Spinal cord (tissue), 10 donors: ENCODE results near the gene TARS1. TPM values are rescaled to one million over a fixed set of nuclear protein-coding genes. Genes with fewer than 3 reads are reported as not detected.
"Not testable (repeated sequence)": the region's sequence is repeated elsewhere in the genome, so short reads cannot be mapped to it uniquely, and the experiment has no call there.

Source experiments
- DNase-seq, 6 donors: peaks; one replicate each; pipeline versions ENCODE4 v3.0.0 to v3.0.0-alpha.2; 2013 to 2015; ENCODE audit warnings: low spot score in 6 of 6, low read depth in 4 of 6
- H3K27ac ChIP-seq: one replicate; pipeline ENCODE4 v1.5.1; 2013; ENCODE audit warnings: low read depth, low read length, control low read depth
- H3K27me3 ChIP-seq: one replicate; pipeline ENCODE4 v1.6.1; 2013; ENCODE audit warnings: low read length; ENCODE audit not compliant: control insufficient read depth, insufficient read depth
- H3K36me3 ChIP-seq: one replicate; pipeline ENCODE4 v1.6.1; 2013; ENCODE audit warnings: low read length; ENCODE audit not compliant: control insufficient read depth, insufficient read depth
- H3K4me1 ChIP-seq: one replicate; pipeline ENCODE4 v1.6.1; 2013; ENCODE audit warnings: low read length; ENCODE audit not compliant: control insufficient read depth, insufficient read depth
- H3K4me3 ChIP-seq: one replicate; pipeline ENCODE4 v1.5.1; 2013; ENCODE audit warnings: low read depth, low read length, control low read depth
- H3K9me3 ChIP-seq: one replicate; pipeline ENCODE4 v1.6.1; 2013; ENCODE audit warnings: low read length; ENCODE audit not compliant: control insufficient read depth, insufficient read depth
- WGBS: methylation state at CpG from one replicate; pipeline ENCODE4 v1.1.5; 2013; ENCODE audit warnings: missing lambda C conversion rate; ENCODE audit not compliant: insufficient coverage; 5-methylcytosine and 5-hydroxymethylcytosine counted together
- polyA plus RNA-seq, 2 donors: library from polyadenylated mRNA; unstranded; fragments of 120-200 nt; gene quantifications; one replicate each; pipeline ENCODE4 v1.2.1, GENCODE V29; 2013; ENCODE audit not compliant: insufficient read length in 2 of 2
- total RNA-seq, 2 donors: library from RNA; depleted of rRNA in 1 of 2; stranded (reverse); fragments of 120-200 nt in 1 of 2; fragments of >200 nt in 1 of 2; gene quantifications; one replicate each; pipeline versions ENCODE4 v1.2.3 to v1.2.4, GENCODE V29; 2013 to 2014
- donor health status: healthy.

TARS1 gene
- total and polyA plus RNA-seq, 4 donors: 83.9 to 117 (median 98.9) TPM

- WGBS: no CpG with 5 or more reads among the region's 4 CpGs
These were observed 60.5 kb downstream of the TARS1 start for GRCh38 chr5:33501260-33501659.

GRCh38 chr5:33501899-33502298 lies 61.1 kb downstream of the TARS1 start:
- H3K4me1 ChIP-seq: no peaks in the 10 kb centered on the region
- H3K36me3 ChIP-seq: no peaks in the 10 kb centered on the region
- DNase-seq: no peak
- no peak overlapping the region for H3K4me3 ChIP-seq
- WGBS: 92% methylated on average over 27 of the region's 27 CpGs
- no peaks in the 10 kb centered on the region for H3K9me3 ChIP-seq
- no peaks in the 10 kb centered on the region for H3K27me3 ChIP-seq
- H3K27ac ChIP-seq: no peak overlapping the region

More at GRCh38 chr5:33501260-33501659, 60.5 kb downstream of the TARS1 start:
- no peak overlapping the region for H3K27ac ChIP-seq
- H3K36me3 ChIP-seq: no peaks in the 10 kb centered on the region
- H3K9me3 ChIP-seq: no peaks in the 10 kb centered on the region
- H3K4me3 ChIP-seq: no peak overlapping the region
- no peak for DNase-seq
- H3K27me3 ChIP-seq: no peaks in the 10 kb centered on the region
- H3K4me1 ChIP-seq: no peaks in the 10 kb centered on the region

GRCh38 chr5:33504570-33504969 lies 63.8 kb downstream of the TARS1 start:
- H3K4me3 ChIP-seq: no peak overlapping the region
- no peak overlapping the region for H3K27ac ChIP-seq
- 100% methylated on average over 1 of the region's 3 CpGs for WGBS
- H3K4me1 ChIP-seq: no peaks in the 10 kb centered on the region
- H3K27me3 ChIP-seq: no peaks in the 10 kb centered on the region
- no peaks in the 10 kb centered on the region for H3K36me3 ChIP-seq
- H3K9me3 ChIP-seq: no peaks in the 10 kb centered on the region
- no peak for DNase-seq

- Histone ChIP-seq H3K27me3 (no peaks in the 10 kb centered on the region), H3K36me3 (no peaks in the 10 kb centered on the region), H3K4me1 (no peaks in the 10 kb centered on the region), H3K4me3 (no peak overlapping the region), H3K27ac (no peak overlapping the region), H3K9me3 (no peaks in the 10 kb centered on the region)
- WGBS: no CpG with 5 or more reads among the region's 4 CpGs
- DNase-seq: no peak
These were observed 66.7 kb downstream of the TARS1 start for GRCh38 chr5:33507426-33507825.

- H3K27ac ChIP-seq: no peak overlapping the region
- DNase-seq: no peak
- H3K27me3 ChIP-seq: no peaks in the 10 kb centered on the region
- no peaks in the 10 kb centered on the region for H3K36me3 ChIP-seq
- no peaks in the 10 kb centered on the region for H3K4me1 ChIP-seq
- no peaks in the 10 kb centered on the region for H3K9me3 ChIP-seq
- no peak overlapping the region for H3K4me3 ChIP-seq
- no CpG with 5 or more reads among the region's 3 CpGs for WGBS
These were observed 68.3 kb downstream of the TARS1 start for GRCh38 chr5:33509036-33509435.

GRCh38 chr5:33513462-33514185 lies 72.9 kb downstream of the TARS1 start:
- Histone ChIP-seq H3K27ac (no peak overlapping the region), H3K27me3 (no peaks in the 10 kb centered on the region), H3K4me3 (no peak overlapping the region), H3K9me3 (no peaks in the 10 kb centered on the region), H3K4me1 (no peaks in the 10 kb centered on the region), H3K36me3 (no peaks in the 10 kb centered on the region)
- DNase-seq: no peak
- 83% methylated on average over 1 of the region's 3 CpGs for WGBS

- 97% methylated on average over 26 of the region's 32 CpGs for WGBS
- H3K9me3 ChIP-seq, H3K36me3 ChIP-seq, H3K27me3 ChIP-seq, H3K4me1 ChIP-seq, H3K27ac ChIP-seq, H3K4me3 ChIP-seq, DNase-seq: not testable (repeated sequence)
These were observed 74.6 kb downstream of the TARS1 start for GRCh38 chr5:33515366-33515765.

- Histone ChIP-seq H3K27ac (no peak overlapping the region), H3K36me3 (no peaks in the 10 kb centered on the region), H3K4me3 (no peak overlapping the region), H3K4me1 (no peaks in the 10 kb centered on the region), H3K9me3 (no peaks in the 10 kb centered on the region), H3K27me3 (no peaks in the 10 kb centered on the region)
- DNase-seq: no peak
- no CpG with 5 or more reads among the region's 2 CpGs for WGBS
These were observed 75.7 kb downstream of the TARS1 start for GRCh38 chr5:33516421-33516820.
